Trophoblast cell (in vitro differentiated cells and primary cell): ENCODE data around the gene CTPS2.
A peak's percentile ranks its signal among the peaks of the same experiment; 100 is the strongest.
"Not testable (repeated sequence)": the region's sequence is repeated elsewhere in the genome, so short reads cannot be mapped to it uniquely, and the experiment has no call there.

ENCODE experiments used
- DNase-seq, 2 donors: peaks; one replicate each; pipeline ENCODE4 v3.0.0-alpha.2; 2016
- H2AFZ ChIP-seq: 2 replicates; pipeline ENCODE4 v1.6.1; 2013; ENCODE audit warnings: low read length, moderate library complexity, mild to moderate bottlenecking; ENCODE audit not compliant: insufficient read depth, poor library complexity
- H2AK5ac ChIP-seq: 2 replicates; pipeline ENCODE4 v1.6.1; 2013; ENCODE audit warnings: mild to moderate bottlenecking, low read length
- H2BK120ac ChIP-seq: 2 replicates; pipeline ENCODE4 v1.6.1; 2013; ENCODE audit warnings: low read length, mild to moderate bottlenecking, moderate library complexity; ENCODE audit not compliant: insufficient read depth, poor library complexity
- H2BK12ac ChIP-seq: 2 replicates; pipeline ENCODE4 v1.6.1; 2013; ENCODE audit warnings: mild to moderate bottlenecking, low read length, moderate library complexity
- H2BK5ac ChIP-seq: 2 replicates; pipeline ENCODE4 v1.6.1; 2013; ENCODE audit warnings: low read length, low read depth, moderate library complexity, mild to moderate bottlenecking; ENCODE audit not compliant: poor library complexity
- H3K14ac ChIP-seq: 2 replicates; pipeline ENCODE4 v1.6.1; 2013; ENCODE audit warnings: mild to moderate bottlenecking, low read length
- H3K18ac ChIP-seq: 2 replicates; pipeline ENCODE4 v1.6.1; 2013; ENCODE audit warnings: mild to moderate bottlenecking, low read length
- H3K23ac ChIP-seq: 2 replicates; pipeline ENCODE4 v1.6.1; 2013; ENCODE audit warnings: low read length
- H3K27ac ChIP-seq: 2 replicates; pipeline ENCODE4 v1.5.1; 2013; ENCODE audit warnings: low read depth, mild to moderate bottlenecking, inconsistent platforms, low read length, moderate library complexity
- H3K27me3 ChIP-seq: 2 replicates; pipeline ENCODE4 v1.6.1; 2013; ENCODE audit warnings: inconsistent platforms, mild to moderate bottlenecking, low read length, moderate library complexity; ENCODE audit not compliant: insufficient read depth
- H3K36me3 ChIP-seq, 2 experiments: 1 replicate in 1 of 2; 2 replicates in 1 of 2; pipeline ENCODE4 v1.6.1; 2013; ENCODE audit warnings: low read length in 2 of 2, mild to moderate bottlenecking in 2 of 2, moderate library complexity in 1 of 2; ENCODE audit not compliant: insufficient read depth in 2 of 2, control insufficient read depth in 1 of 2
- H3K4ac ChIP-seq: 2 replicates; pipeline ENCODE4 v1.6.1; 2013; ENCODE audit warnings: low read depth, mild to moderate bottlenecking, low read length, moderate library complexity
- H3K4me1 ChIP-seq, 2 experiments: 1 replicate in 1 of 2; 2 replicates in 1 of 2; pipeline ENCODE4 v1.6.1; 2013; ENCODE audit warnings: low read length in 2 of 2, mild to moderate bottlenecking in 2 of 2, moderate library complexity in 1 of 2; ENCODE audit not compliant: insufficient read depth in 2 of 2, control insufficient read depth in 1 of 2
- H3K4me2 ChIP-seq: 2 replicates; pipeline ENCODE4 v1.6.1; 2013; ENCODE audit warnings: inconsistent platforms, mild to moderate bottlenecking, low read length, moderate library complexity
- H3K4me3 ChIP-seq: 2 replicates; pipeline ENCODE4 v1.5.1; 2013; ENCODE audit warnings: mild to moderate bottlenecking, low read depth, low read length, inconsistent platforms
- H3K79me1 ChIP-seq: one replicate; pipeline ENCODE4 v1.6.1; 2013; ENCODE audit warnings: low read length
- H3K79me2 ChIP-seq: 2 replicates; pipeline ENCODE4 v1.6.1; 2013; ENCODE audit warnings: low read length, mild to moderate bottlenecking; ENCODE audit not compliant: control insufficient read depth, insufficient read depth, poor library complexity
- H3K9ac ChIP-seq: 2 replicates; pipeline ENCODE4 v1.6.1; 2013; ENCODE audit warnings: mild to moderate bottlenecking, low read length
- H3K9me3 ChIP-seq: 2 replicates; pipeline ENCODE4 v1.6.1; 2013; ENCODE audit warnings: low read depth, mild to moderate bottlenecking, control low read depth, inconsistent platforms, low read length; ENCODE audit not compliant: insufficient read depth
- H4K12ac ChIP-seq: 2 replicates; pipeline ENCODE4 v1.6.1; 2013; ENCODE audit warnings: low read depth, mild to moderate bottlenecking, low read length, moderate library complexity
- H4K8ac ChIP-seq: 2 replicates; pipeline ENCODE4 v1.6.1; 2013; ENCODE audit warnings: low read depth, mild to moderate bottlenecking, low read length, moderate library complexity
- H4K91ac ChIP-seq: one replicate; pipeline ENCODE4 v1.6.1; 2013; ENCODE audit warnings: low read depth, mild to moderate bottlenecking, low read length, moderate library complexity
- WGBS: extraction: QIAGEN DNeasy Blood & Tissue Kit; methylation state at CpG from one replicate; pipeline ENCODE4 v1.1.7; 2013; ENCODE audit warnings: missing lambda C conversion rate; ENCODE audit not compliant: insufficient read length, insufficient coverage; ENCODE audit errors: extremely low coverage; 5-methylcytosine and 5-hydroxymethylcytosine counted together

The CTPS2 gene

GRCh38 chrX:16586377-16587112, 125.9 kb downstream of the CTPS2 start:
- WGBS, result no CpG with 5 or more reads among the region's 6 CpGs
- Histone ChIP-seq H3K14ac (no peak overlapping the region), H3K23ac (no peak overlapping the region), H3K4me3 (no peak overlapping the region), H2AK5ac (no peak overlapping the region), H3K4me2 (no peak overlapping the region), H4K8ac (no peak overlapping the region), H2BK120ac (no peak overlapping the region), H3K79me2 (no peaks in the 10 kb centered on the region), H3K9me3 (no peaks in the 10 kb centered on the region), H2AFZ (no peak overlapping the region), H3K9ac (no peak overlapping the region), H4K12ac (no peak overlapping the region), H3K18ac (no peak overlapping the region), H3K4me1 (no peaks in the 10 kb centered on the region), H3K36me3 (peaks cover 0 to 2% of the 10 kb centered on the region in 2 experiments), H2BK12ac (no peak overlapping the region), H3K79me1 (no peaks in the 10 kb centered on the region), H3K27ac (no peak overlapping the region), H3K4ac (no peak overlapping the region), H3K27me3 (no peaks in the 10 kb centered on the region), H4K91ac (no peak overlapping the region), H2BK5ac (no peak overlapping the region)
- no peak for DNase-seq

GRCh38 chrX:16585486-16586376, 126.7 kb downstream of the CTPS2 start:
- Histone ChIP-seq H2AK5ac (no peak overlapping the region), H3K9me3 (no peaks in the 10 kb centered on the region), H3K23ac (no peak overlapping the region), H3K79me2 (no peaks in the 10 kb centered on the region), H3K36me3 (peaks cover 0 to 2% of the 10 kb centered on the region in 2 experiments), H2BK120ac (no peak overlapping the region), H3K79me1 (no peaks in the 10 kb centered on the region), H3K27ac (no peak overlapping the region), H3K14ac (no peak overlapping the region), H3K18ac (no peak overlapping the region), H4K91ac (no peak overlapping the region), H3K9ac (no peak overlapping the region), H3K4ac (no peak overlapping the region), H4K8ac (no peak overlapping the region), H3K27me3 (no peaks in the 10 kb centered on the region), H2AFZ (no peak overlapping the region), H4K12ac (no peak overlapping the region), H3K4me1 (no peaks in the 10 kb centered on the region), H3K4me3 (no peak overlapping the region), H2BK5ac (no peak overlapping the region), H2BK12ac (no peak overlapping the region), H3K4me2 (no peak overlapping the region)
- DNase-seq, result peak in 1 of 2 donors; percentile 31
- WGBS, result no CpG with 5 or more reads among the region's 7 CpGs

- H3K27me3 ChIP-seq, H3K23ac ChIP-seq, H3K4me1 ChIP-seq, H2AK5ac ChIP-seq, H3K4me3 ChIP-seq, H4K91ac ChIP-seq, H3K14ac ChIP-seq, H4K12ac ChIP-seq, H2BK120ac ChIP-seq, H2BK5ac ChIP-seq, H2BK12ac ChIP-seq, H3K79me2 ChIP-seq, H4K8ac ChIP-seq, H3K79me1 ChIP-seq, DNase-seq, H2AFZ ChIP-seq, H3K9me3 ChIP-seq, H3K9ac ChIP-seq, H3K4ac ChIP-seq, H3K4me2 ChIP-seq, H3K27ac ChIP-seq, H3K18ac ChIP-seq, H3K36me3 ChIP-seq: not testable (repeated sequence)
- WGBS, result no CpG with 5 or more reads among the region's 14 CpGs
Measured at GRCh38 chrX:16580004-16580797, 132.3 kb downstream of the CTPS2 start.

GRCh38 chrX:16579517-16579916, 133.0 kb downstream of the CTPS2 start:
- H2AFZ ChIP-seq, result no peak overlapping the region

More at GRCh38 chrX:16579517-16579916, 133.0 kb downstream of the CTPS2 start:
- no peak overlapping the region for H2BK120ac ChIP-seq
- DNase-seq, result no peak
- no peaks in the 10 kb centered on the region for H3K4me1 ChIP-seq
- H3K18ac ChIP-seq, result no peak overlapping the region
- no peak overlapping the region for H4K91ac ChIP-seq
- no peak overlapping the region for H3K14ac ChIP-seq
- no peak overlapping the region for H3K4me2 ChIP-seq
- H4K12ac ChIP-seq, result no peak overlapping the region
- no peaks in the 10 kb centered on the region for H3K27me3 ChIP-seq
- no peak overlapping the region for H2AK5ac ChIP-seq
- no peak overlapping the region for H2BK12ac ChIP-seq
- H2BK5ac ChIP-seq, result no peak overlapping the region
- no peak overlapping the region for H3K4me3 ChIP-seq
- H4K8ac ChIP-seq, result no peak overlapping the region
- no peak overlapping the region for H3K27ac ChIP-seq
- no peak overlapping the region for H3K9ac ChIP-seq
- no peaks in the 10 kb centered on the region for H3K79me2 ChIP-seq
- no peak overlapping the region for H3K4ac ChIP-seq
- H3K36me3 ChIP-seq, result no peaks in the 10 kb centered on the region
- no CpG with 5 or more reads among the region's 3 CpGs for WGBS
- no peaks in the 10 kb centered on the region for H3K79me1 ChIP-seq
- no peaks in the 10 kb centered on the region for H3K9me3 ChIP-seq
- no peak overlapping the region for H3K23ac ChIP-seq
